ENCODE results near the gene FAM174C. TPM values are rescaled to one million over a fixed set of nuclear protein-coding genes. Genes with fewer than 3 reads are reported as not detected.

The FAM174C gene
- total RNA-seq, 1 experiment from 2014 or later = 59.4 TPM

DNA sequence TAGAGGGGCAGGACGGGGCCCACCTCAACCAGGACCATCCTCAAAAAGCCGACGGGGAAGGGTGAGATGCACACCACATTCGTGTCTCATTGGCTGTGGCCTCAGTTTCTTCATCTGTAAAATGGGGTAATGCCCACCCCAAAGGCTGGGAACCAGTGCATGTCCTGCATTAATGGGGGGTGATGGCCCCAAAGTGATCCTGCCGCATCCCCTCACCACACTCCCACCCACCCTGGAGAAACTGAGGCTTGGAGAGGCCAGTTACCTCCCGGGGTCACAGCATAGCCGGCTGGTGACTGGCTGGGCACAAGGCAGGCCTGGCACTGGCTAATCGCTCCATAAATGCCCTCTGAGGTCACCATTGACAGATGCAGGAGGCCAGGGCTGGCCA, 27.6 kb upstream of the FAM174C start:
- peaks cover 5% of the 10 kb centered on the region; the same call in 1 of the 2 replicates for H3K36me3 Mint-ChIP-seq
- no peaks in the 10 kb centered on the region for H3K9me3 Mint-ChIP-seq
- H3K27ac Mint-ChIP-seq = no peak overlapping the region
- DNase-seq (ENCODE audit: low spot score) (no peak), ATAC-seq (no peak)
- no peak overlapping the region for H3K4me3 Mint-ChIP-seq
- H3K4me1 Mint-ChIP-seq = peaks cover 9% of the 10 kb centered on the region
- TF ChIP-seq IRF2 (CRISPR knock-in tag; IDR thresholded peaks at IDR 0.05; ENCODE audit: borderline replicate concordance, low read depth) (no peak), GTF2I (CRISPR knock-in tag; conservative IDR thresholded peaks at IDR 0.05) (no peak), CREM (CRISPR knock-in tag; IDR thresholded peaks at IDR 0.05) (no peak)
- TF ChIP-seq, protein P1, sequence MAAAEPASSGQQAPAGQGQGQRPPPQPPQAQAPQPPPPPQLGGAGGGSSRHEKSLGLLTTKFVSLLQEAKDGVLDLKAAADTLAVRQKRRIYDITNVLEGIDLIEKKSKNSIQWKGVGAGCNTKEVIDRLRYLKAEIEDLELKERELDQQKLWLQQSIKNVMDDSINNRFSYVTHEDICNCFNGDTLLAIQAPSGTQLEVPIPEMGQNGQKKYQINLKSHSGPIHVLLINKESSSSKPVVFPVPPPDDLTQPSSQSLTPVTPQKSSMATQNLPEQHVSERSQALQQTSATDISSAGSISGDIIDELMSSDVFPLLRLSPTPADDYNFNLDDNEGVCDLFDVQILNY (CRISPR knock-in tag; IDR thresholded peaks at IDR 0.05) = no peak
- TF ChIP-seq, protein P2, sequence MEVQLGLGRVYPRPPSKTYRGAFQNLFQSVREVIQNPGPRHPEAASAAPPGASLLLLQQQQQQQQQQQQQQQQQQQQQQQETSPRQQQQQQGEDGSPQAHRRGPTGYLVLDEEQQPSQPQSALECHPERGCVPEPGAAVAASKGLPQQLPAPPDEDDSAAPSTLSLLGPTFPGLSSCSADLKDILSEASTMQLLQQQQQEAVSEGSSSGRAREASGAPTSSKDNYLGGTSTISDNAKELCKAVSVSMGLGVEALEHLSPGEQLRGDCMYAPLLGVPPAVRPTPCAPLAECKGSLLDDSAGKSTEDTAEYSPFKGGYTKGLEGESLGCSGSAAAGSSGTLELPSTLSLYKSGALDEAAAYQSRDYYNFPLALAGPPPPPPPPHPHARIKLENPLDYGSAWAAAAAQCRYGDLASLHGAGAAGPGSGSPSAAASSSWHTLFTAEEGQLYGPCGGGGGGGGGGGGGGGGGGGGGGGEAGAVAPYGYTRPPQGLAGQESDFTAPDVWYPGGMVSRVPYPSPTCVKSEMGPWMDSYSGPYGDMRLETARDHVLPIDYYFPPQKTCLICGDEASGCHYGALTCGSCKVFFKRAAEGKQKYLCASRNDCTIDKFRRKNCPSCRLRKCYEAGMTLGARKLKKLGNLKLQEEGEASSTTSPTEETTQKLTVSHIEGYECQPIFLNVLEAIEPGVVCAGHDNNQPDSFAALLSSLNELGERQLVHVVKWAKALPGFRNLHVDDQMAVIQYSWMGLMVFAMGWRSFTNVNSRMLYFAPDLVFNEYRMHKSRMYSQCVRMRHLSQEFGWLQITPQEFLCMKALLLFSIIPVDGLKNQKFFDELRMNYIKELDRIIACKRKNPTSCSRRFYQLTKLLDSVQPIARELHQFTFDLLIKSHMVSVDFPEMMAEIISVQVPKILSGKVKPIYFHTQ (CRISPR knock-in tag; IDR thresholded peaks at IDR 0.05) = no peak
- TF ChIP-seq, protein P3, sequence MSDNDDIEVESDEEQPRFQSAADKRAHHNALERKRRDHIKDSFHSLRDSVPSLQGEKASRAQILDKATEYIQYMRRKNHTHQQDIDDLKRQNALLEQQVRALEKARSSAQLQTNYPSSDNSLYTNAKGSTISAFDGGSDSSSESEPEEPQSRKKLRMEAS (CRISPR knock-in tag; IDR thresholded peaks at IDR 0.05) = 0 out of 2 replicates have a peak, but pooled peaks have one; percentile 18
- ChIA-PET POLR2A (no interaction called here), CTCF (interaction anchor here (1.5 to 9.7 kb wide), 2 partner anchors 14 to 21 kb away, joined by 3 to 648 read pairs; partner anchors contain the start of gene CIRBP)
- H3K27me3 Mint-ChIP-seq (ENCODE audit: low read depth) = no peaks in the 10 kb centered on the region

DNA sequence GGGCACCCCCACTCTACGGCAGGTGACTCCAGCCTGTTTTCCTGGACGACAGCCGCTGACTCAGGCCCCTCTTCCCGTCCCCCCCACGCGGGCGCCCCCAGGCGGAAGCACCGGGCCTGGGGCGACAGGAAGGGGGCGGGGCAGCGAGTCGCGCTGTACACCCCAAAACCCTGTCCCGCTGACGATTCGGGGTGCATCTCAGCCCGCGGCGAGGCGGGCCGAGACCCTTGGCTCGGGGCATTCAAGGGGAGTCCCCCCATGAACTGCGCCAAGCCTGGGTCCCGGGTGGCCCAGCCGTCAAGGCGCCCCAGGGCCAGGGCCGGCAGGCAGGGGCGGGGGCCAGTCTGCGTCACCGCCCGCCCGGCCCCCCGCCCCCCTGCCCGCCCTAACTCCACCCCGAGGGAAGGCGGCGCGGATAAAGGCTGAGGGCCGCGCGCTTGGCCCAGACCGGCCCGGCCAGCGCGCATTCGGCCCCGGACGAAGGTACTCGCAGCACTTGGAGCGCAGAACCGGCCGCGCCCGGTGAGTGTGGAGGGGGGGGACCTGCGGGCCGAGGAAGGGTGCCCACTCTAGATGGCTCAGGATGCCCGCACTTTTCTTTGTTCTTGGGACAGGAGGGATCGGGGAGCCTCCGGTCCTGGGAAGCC, 27.1 kb upstream of the FAM174C start, which contains the start of gene MIDN:
Gene MIDN (plus strand): TSS at position 445 of the 647 bp plus-strand sequence. CDS start 1,714 bp downstream, outside the sequence.
- peak within 1 kb of the TSS; percentile 74; the same call in 1 of the 2 replicates for H3K27ac Mint-ChIP-seq
- CTCF ChIA-PET = interaction anchor here (0.6 to 1.5 kb wide), 3 partner anchors 13 to 20 kb away, joined by 3 to 4 read pairs (median 3); no protein-coding TSS in a partner anchor
- ATAC-seq = peak; percentile 30
- TF ChIP-seq NFE2L1 (CRISPR knock-in tag; IDR thresholded peaks at IDR 0.05) = no peak
- TF ChIP-seq, protein P4, sequence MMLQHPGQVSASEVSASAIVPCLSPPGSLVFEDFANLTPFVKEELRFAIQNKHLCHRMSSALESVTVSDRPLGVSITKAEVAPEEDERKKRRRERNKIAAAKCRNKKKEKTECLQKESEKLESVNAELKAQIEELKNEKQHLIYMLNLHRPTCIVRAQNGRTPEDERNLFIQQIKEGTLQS (CRISPR knock-in tag; conservative IDR thresholded peaks at IDR 0.05) = no peak
- no peak for TF ChIP-seq RELA (CRISPR knock-in tag; IDR thresholded peaks at IDR 0.05; ENCODE audit: borderline replicate concordance)
- TF ChIP-seq ZNF671 (CRISPR knock-in tag; IDR thresholded peaks at IDR 0.05) = no peak
- TF ChIP-seq, protein P5, sequence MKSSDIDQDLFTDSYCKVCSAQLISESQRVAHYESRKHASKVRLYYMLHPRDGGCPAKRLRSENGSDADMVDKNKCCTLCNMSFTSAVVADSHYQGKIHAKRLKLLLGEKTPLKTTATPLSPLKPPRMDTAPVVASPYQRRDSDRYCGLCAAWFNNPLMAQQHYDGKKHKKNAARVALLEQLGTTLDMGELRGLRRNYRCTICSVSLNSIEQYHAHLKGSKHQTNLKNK (CRISPR knock-in tag; IDR thresholded peaks at IDR 0.05) = no peak
- TF ChIP-seq KAT7 (CRISPR knock-in tag; IDR thresholded peaks at IDR 0.05; ENCODE audit: borderline replicate concordance) = no peak
- no peak for TF ChIP-seq HMGA2 (CRISPR knock-in tag; IDR thresholded peaks at IDR 0.05)
- no peak for TF ChIP-seq NR3C1 (CRISPR knock-in tag; conservative IDR thresholded peaks at IDR 0.05; ENCODE audit: low read depth)
- TF ChIP-seq, protein P6, sequence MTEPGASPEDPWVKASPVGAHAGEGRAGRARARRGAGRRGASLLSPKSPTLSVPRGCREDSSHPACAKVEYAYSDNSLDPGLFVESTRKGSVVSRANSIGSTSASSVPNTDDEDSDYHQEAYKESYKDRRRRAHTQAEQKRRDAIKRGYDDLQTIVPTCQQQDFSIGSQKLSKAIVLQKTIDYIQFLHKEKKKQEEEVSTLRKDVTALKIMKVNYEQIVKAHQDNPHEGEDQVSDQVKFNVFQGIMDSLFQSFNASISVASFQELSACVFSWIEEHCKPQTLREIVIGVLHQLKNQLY (CRISPR knock-in tag; IDR thresholded peaks at IDR 0.05) = no peak
- TF ChIP-seq, protein P7, sequence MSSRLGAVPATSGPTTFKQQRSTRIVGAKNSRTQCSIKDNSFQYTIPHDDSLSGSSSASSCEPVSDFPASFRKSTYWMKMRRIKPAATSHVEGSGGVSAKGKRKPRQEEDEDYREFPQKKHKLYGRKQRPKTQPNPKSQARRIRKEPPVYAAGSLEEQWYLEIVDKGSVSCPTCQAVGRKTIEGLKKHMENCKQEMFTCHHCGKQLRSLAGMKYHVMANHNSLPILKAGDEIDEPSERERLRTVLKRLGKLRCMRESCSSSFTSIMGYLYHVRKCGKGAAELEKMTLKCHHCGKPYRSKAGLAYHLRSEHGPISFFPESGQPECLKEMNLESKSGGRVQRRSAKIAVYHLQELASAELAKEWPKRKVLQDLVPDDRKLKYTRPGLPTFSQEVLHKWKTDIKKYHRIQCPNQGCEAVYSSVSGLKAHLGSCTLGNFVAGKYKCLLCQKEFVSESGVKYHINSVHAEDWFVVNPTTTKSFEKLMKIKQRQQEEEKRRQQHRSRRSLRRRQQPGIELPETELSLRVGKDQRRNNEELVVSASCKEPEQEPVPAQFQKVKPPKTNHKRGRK (CRISPR knock-in tag; IDR thresholded peaks at IDR 0.05; ENCODE audit: borderline replicate concordance) = no peak
- TF ChIP-seq TP53 (CRISPR knock-in tag; IDR thresholded peaks at IDR 0.05) = 0 out of 2 replicates have a peak, but pooled peaks have one; percentile 68
- TF ChIP-seq PRRX2 (CRISPR knock-in tag; IDR thresholded peaks at IDR 0.05) = no peak
- TF ChIP-seq ESRRA (CRISPR knock-in tag; IDR thresholded peaks at IDR 0.05; ENCODE audit: borderline replicate concordance) = 0 out of 2 replicates have a peak, but pooled peaks have one; percentile 24
- TF ChIP-seq, protein P8, sequence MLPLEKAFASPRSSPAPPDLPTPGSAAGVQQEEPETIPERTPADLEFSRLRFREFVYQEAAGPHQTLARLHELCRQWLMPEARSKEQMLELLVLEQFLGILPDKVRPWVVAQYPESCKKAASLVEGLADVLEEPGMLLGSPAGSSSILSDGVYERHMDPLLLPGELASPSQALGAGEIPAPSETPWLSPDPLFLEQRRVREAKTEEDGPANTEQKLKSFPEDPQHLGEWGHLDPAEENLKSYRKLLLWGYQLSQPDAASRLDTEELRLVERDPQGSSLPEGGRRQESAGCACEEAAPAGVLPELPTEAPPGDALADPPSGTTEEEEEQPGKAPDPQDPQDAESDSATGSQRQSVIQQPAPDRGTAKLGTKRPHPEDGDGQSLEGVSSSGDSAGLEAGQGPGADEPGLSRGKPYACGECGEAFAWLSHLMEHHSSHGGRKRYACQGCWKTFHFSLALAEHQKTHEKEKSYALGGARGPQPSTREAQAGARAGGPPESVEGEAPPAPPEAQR (CRISPR knock-in tag; IDR thresholded peaks at IDR 0.05) = no peak
- TF ChIP-seq, protein P9, sequence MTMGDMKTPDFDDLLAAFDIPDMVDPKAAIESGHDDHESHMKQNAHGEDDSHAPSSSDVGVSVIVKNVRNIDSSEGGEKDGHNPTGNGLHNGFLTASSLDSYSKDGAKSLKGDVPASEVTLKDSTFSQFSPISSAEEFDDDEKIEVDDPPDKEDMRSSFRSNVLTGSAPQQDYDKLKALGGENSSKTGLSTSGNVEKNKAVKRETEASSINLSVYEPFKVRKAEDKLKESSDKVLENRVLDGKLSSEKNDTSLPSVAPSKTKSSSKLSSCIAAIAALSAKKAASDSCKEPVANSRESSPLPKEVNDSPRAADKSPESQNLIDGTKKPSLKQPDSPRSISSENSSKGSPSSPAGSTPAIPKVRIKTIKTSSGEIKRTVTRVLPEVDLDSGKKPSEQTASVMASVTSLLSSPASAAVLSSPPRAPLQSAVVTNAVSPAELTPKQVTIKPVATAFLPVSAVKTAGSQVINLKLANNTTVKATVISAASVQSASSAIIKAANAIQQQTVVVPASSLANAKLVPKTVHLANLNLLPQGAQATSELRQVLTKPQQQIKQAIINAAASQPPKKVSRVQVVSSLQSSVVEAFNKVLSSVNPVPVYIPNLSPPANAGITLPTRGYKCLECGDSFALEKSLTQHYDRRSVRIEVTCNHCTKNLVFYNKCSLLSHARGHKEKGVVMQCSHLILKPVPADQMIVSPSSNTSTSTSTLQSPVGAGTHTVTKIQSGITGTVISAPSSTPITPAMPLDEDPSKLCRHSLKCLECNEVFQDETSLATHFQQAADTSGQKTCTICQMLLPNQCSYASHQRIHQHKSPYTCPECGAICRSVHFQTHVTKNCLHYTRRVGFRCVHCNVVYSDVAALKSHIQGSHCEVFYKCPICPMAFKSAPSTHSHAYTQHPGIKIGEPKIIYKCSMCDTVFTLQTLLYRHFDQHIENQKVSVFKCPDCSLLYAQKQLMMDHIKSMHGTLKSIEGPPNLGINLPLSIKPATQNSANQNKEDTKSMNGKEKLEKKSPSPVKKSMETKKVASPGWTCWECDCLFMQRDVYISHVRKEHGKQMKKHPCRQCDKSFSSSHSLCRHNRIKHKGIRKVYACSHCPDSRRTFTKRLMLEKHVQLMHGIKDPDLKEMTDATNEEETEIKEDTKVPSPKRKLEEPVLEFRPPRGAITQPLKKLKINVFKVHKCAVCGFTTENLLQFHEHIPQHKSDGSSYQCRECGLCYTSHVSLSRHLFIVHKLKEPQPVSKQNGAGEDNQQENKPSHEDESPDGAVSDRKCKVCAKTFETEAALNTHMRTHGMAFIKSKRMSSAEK (CRISPR knock-in tag; IDR thresholded peaks at IDR 0.05; ENCODE audit: borderline replicate concordance) = no peak

More for the DNA sequence above, 27.1 kb upstream of the FAM174C start, which contains the start of gene MIDN:
- POLR2A ChIA-PET = no interaction called here
- H3K4me3 Mint-ChIP-seq = peak within 1 kb of the TSS; percentile 72
- no peaks in the 10 kb centered on the region for H3K27me3 Mint-ChIP-seq (ENCODE audit: low read depth)
- H3K4me1 Mint-ChIP-seq = peaks cover 9% of the 10 kb centered on the region
- no peaks in the 10 kb centered on the region for H3K9me3 Mint-ChIP-seq
- DNase-seq (ENCODE audit: low spot score) = peak; percentile 71
- H3K36me3 Mint-ChIP-seq = peaks cover 5% of the 10 kb centered on the region; the same call in 1 of the 2 replicates

All from WTC11 (cell line).